ENCODE results near the gene YY1.
"Not testable (repeated sequence)": the region's sequence is repeated elsewhere in the genome, so short reads cannot be mapped to it uniquely, and the experiment has no call there.

Gene YY1

DNA sequence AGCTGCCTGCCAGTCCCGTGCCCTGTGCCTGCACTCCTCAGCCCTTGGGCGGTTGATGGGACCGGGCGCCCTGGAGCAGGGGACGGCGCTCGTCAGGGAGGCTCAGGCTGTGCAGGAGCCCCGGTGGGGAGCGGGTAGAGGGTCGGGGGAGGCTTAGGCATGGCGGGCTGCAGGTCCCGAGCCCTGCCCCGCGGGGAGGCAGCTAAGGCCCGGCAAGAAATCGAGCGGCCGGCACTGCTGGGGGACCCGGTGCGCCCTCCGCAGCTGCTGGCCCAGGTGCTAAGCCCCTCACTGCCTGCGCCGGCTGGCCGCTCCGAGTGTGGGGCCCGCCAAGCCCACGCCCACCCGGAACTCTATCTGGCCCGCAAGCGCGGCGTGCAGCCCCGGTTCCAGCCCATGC lies 30.8 kb upstream of the YY1 start:
- not testable (repeated sequence) for H4K20me1 ChIP-seq (ENCODE audit: insufficient read depth, low read length, poor library complexity, severe bottlenecking); H3K9ac ChIP-seq (ENCODE audit: low read depth, low read length, poor library complexity, severe bottlenecking); H3K9me3 ChIP-seq (ENCODE audit: insufficient read depth, low read depth, low read length); H3K36me3 ChIP-seq (ENCODE audit: insufficient read depth, low read length); H2AFZ ChIP-seq (ENCODE audit: low read length); H3K4me2 ChIP-seq (ENCODE audit: low read depth, low read length, poor library complexity, severe bottlenecking); H3F3A ChIP-seq (ENCODE audit: low read depth); H3K9me2 ChIP-seq (replicated peaks; ENCODE audit: low read depth, low read length); H3K27me3 ChIP-seq (ENCODE audit: insufficient read depth, low read length, poor library complexity, severe bottlenecking); H3K4me1 ChIP-seq (ENCODE audit: insufficient read depth, low read length, poor library complexity, severe bottlenecking); H3K4me3 ChIP-seq (ENCODE audit: low read length, poor library complexity, severe bottlenecking)
- peaks cover 17% of the 10 kb centered on the region for H3K79me2 ChIP-seq (ENCODE audit: insufficient read depth, low read length)

DNA sequence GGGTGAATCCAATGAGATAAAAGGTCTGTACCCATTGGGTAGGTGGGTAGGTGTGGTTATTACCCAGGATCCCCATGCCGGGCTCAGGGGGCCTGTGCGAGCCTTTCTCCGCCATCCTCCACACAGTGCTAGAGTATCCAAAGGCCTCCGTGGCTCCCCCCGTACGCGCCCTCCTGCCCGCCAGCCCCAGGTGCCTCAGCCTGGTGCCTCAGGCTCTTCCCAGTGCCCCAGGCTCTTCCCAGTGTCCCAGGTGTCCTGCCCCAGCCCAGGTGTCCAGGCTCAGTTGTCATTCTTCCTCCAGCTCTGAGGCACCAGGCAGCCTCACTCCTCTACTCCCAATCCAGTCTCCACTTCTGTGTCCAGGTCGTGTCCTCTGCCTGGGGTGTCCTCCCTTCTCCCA lies 27.6 kb upstream of the YY1 start:
- Histone ChIP-seq H3K9ac (ENCODE audit: low read depth, low read length, poor library complexity, severe bottlenecking) (no peak overlapping the region), H3K9me2 (replicated peaks; ENCODE audit: low read depth, low read length) (no peaks in the 10 kb centered on the region), H3K79me2 (ENCODE audit: insufficient read depth, low read length) (peaks cover 45% of the 10 kb centered on the region), H3K27me3 (ENCODE audit: insufficient read depth, low read length, poor library complexity, severe bottlenecking) (no peaks in the 10 kb centered on the region), H2AFZ (ENCODE audit: low read length) (no peak overlapping the region), H3F3A (ENCODE audit: low read depth) (peaks cover 7% of the 10 kb centered on the region; the same call in 1 of the 2 replicates), H3K9me3 (ENCODE audit: insufficient read depth, low read depth, low read length) (no peaks in the 10 kb centered on the region), H3K4me1 (ENCODE audit: insufficient read depth, low read length, poor library complexity, severe bottlenecking) (peaks cover 20% of the 10 kb centered on the region), H4K20me1 (ENCODE audit: insufficient read depth, low read length, poor library complexity, severe bottlenecking) (no peaks in the 10 kb centered on the region), H3K4me2 (ENCODE audit: low read depth, low read length, poor library complexity, severe bottlenecking) (no peak overlapping the region), H3K4me3 (ENCODE audit: low read length, poor library complexity, severe bottlenecking) (no peak overlapping the region), H3K36me3 (ENCODE audit: insufficient read depth, low read length) (no peaks in the 10 kb centered on the region)
- TF ChIP-seq, protein P1, sequence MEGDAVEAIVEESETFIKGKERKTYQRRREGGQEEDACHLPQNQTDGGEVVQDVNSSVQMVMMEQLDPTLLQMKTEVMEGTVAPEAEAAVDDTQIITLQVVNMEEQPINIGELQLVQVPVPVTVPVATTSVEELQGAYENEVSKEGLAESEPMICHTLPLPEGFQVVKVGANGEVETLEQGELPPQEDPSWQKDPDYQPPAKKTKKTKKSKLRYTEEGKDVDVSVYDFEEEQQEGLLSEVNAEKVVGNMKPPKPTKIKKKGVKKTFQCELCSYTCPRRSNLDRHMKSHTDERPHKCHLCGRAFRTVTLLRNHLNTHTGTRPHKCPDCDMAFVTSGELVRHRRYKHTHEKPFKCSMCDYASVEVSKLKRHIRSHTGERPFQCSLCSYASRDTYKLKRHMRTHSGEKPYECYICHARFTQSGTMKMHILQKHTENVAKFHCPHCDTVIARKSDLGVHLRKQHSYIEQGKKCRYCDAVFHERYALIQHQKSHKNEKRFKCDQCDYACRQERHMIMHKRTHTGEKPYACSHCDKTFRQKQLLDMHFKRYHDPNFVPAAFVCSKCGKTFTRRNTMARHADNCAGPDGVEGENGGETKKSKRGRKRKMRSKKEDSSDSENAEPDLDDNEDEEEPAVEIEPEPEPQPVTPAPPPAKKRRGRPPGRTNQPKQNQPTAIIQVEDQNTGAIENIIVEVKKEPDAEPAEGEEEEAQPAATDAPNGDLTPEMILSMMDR (conservative IDR thresholded peaks at IDR 0.05; ENCODE audit: low read length): no peak
- TF ChIP-seq EZH2phosphoT487 (IDR thresholded peaks at IDR 0.05; ENCODE audit: borderline replicate concordance): no peak

DNA sequence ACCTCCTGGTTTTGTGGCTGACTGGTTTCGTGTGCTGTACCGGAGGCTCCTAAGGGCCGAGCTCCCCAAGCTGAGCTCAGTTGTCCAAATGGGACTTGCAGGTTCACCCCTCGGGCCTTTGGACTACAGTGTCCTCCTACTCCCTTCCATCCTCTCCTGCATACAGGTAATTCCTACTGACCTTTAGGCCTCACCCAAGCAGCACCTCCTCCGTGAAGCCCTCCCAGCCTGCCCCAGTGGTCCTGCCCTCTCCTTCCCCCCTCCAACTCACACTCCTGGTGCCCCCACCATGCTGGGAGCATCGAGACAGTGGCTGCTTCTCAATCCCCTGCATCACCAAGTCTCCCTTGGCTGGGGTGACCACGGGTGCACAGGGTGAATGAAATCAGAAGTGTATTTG lies 27.1 kb upstream of the YY1 start:
- no peaks in the 10 kb centered on the region for H3K9me3 ChIP-seq (ENCODE audit: insufficient read depth, low read depth, low read length)
- no peaks in the 10 kb centered on the region for H3K36me3 ChIP-seq (ENCODE audit: insufficient read depth, low read length)
- peaks cover 20% of the 10 kb centered on the region for H3K4me1 ChIP-seq (ENCODE audit: insufficient read depth, low read length, poor library complexity, severe bottlenecking)
- H3K9me2 ChIP-seq (replicated peaks; ENCODE audit: low read depth, low read length): no peaks in the 10 kb centered on the region
- no peak overlapping the region for H2AFZ ChIP-seq (ENCODE audit: low read length)
- TF ChIP-seq EZH2phosphoT487 (IDR thresholded peaks at IDR 0.05; ENCODE audit: borderline replicate concordance): no peak
- TF ChIP-seq, protein P1 (conservative IDR thresholded peaks at IDR 0.05; ENCODE audit: low read length): no peak
- no peak overlapping the region for H3K9ac ChIP-seq (ENCODE audit: low read depth, low read length, poor library complexity, severe bottlenecking)
- H4K20me1 ChIP-seq (ENCODE audit: insufficient read depth, low read length, poor library complexity, severe bottlenecking): no peaks in the 10 kb centered on the region
- no peak overlapping the region for H3K4me3 ChIP-seq (ENCODE audit: low read length, poor library complexity, severe bottlenecking)
- peaks cover 49% of the 10 kb centered on the region for H3K79me2 ChIP-seq (ENCODE audit: insufficient read depth, low read length)
- no peak overlapping the region for H3K4me2 ChIP-seq (ENCODE audit: low read depth, low read length, poor library complexity, severe bottlenecking)
- H3K27me3 ChIP-seq (ENCODE audit: insufficient read depth, low read length, poor library complexity, severe bottlenecking): no peaks in the 10 kb centered on the region
- peaks cover 7% of the 10 kb centered on the region; the same call in 1 of the 2 replicates for H3F3A ChIP-seq (ENCODE audit: low read depth)

Measured in Loucy (cell line).